HCT116 (cell line): ENCODE data around the gene CNGA1.

Experiments
- TF ChIP-seq, protein P1 (sequence below): IDR thresholded peaks from 2 replicates; pipeline ENCODE4 v1.6.1; 2011; ENCODE audit warnings: mild to moderate bottlenecking, low read length, moderate library complexity; ENCODE audit not compliant: insufficient replicate concordance; ENCODE audit errors: extremely low read depth
- TF ChIP-seq, protein P2 (sequence below), 3 experiments: fragments of 200-600 bp in 1 of 3; sonication (generic) in 1 of 3; IDR thresholded peaks in 2 of 3; conservative IDR thresholded peaks in 1 of 3; 2 replicates each; pipeline ENCODE4 v1.5.1; 2012 to 2017; ENCODE audit warnings: low read depth in 2 of 3, low read length in 2 of 3, antibody characterized with exemption in 1 of 3, borderline replicate concordance in 1 of 3, control low read depth in 1 of 3, mild to moderate bottlenecking in 1 of 3, mixed read lengths in 1 of 3, mixed run types in 1 of 3, moderate library complexity in 1 of 3; ENCODE audit not compliant: insufficient read depth in 1 of 3

DNA sequence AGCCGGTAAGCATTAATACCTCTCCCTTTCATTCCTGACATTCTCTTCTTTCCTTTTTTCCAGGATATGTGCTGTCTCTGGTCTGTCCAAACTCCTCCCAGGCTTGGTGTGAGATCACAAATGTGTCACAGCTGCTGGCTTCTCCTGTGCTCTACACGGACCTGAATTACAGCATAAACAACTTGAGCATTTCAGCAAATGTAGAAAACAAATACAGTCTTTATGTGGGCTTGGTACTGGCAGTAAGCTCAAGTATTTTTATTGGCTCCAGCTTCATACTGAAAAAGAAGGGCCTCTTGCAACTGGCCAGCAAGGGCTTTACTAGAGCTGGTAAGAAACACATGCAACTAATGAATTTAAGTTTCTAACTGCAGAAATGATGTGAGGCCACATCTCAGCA, 8.5 kb upstream of the CNGA1 start:
- TF ChIP-seq, protein P1, sequence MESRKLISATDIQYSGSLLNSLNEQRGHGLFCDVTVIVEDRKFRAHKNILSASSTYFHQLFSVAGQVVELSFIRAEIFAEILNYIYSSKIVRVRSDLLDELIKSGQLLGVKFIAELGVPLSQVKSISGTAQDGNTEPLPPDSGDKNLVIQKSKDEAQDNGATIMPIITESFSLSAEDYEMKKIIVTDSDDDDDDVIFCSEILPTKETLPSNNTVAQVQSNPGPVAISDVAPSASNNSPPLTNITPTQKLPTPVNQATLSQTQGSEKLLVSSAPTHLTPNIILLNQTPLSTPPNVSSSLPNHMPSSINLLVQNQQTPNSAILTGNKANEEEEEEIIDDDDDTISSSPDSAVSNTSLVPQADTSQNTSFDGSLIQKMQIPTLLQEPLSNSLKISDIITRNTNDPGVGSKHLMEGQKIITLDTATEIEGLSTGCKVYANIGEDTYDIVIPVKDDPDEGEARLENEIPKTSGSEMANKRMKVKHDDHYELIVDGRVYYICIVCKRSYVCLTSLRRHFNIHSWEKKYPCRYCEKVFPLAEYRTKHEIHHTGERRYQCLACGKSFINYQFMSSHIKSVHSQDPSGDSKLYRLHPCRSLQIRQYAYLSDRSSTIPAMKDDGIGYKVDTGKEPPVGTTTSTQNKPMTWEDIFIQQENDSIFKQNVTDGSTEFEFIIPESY: no peak
- TF ChIP-seq, protein P2, sequence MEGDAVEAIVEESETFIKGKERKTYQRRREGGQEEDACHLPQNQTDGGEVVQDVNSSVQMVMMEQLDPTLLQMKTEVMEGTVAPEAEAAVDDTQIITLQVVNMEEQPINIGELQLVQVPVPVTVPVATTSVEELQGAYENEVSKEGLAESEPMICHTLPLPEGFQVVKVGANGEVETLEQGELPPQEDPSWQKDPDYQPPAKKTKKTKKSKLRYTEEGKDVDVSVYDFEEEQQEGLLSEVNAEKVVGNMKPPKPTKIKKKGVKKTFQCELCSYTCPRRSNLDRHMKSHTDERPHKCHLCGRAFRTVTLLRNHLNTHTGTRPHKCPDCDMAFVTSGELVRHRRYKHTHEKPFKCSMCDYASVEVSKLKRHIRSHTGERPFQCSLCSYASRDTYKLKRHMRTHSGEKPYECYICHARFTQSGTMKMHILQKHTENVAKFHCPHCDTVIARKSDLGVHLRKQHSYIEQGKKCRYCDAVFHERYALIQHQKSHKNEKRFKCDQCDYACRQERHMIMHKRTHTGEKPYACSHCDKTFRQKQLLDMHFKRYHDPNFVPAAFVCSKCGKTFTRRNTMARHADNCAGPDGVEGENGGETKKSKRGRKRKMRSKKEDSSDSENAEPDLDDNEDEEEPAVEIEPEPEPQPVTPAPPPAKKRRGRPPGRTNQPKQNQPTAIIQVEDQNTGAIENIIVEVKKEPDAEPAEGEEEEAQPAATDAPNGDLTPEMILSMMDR (IDR thresholded peaks at IDR 0.05 in 2 of 3, conservative IDR thresholded peaks at IDR 0.05 in 1 of 3; ENCODE audit: borderline replicate concordance in 1 of 3, insufficient read depth in 1 of 3, low read depth in 2 of 3, low read length in 2 of 3): no peak
